ENCODE measurements around the gene ANO10. TPM values are rescaled to one million over a fixed set of nuclear protein-coding genes. Genes with fewer than 3 reads are reported as not detected.
"Not testable (repeated sequence)": the region's sequence is repeated elsewhere in the genome, so short reads cannot be mapped to it uniquely, and the experiment has no call there.

Gene ANO10
- total RNA-seq, 1 donor from 2014 or later, result 32.0 TPM

- no peak overlapping the region for H3K27ac Mint-ChIP-seq (ENCODE audit: unreplicated experiment)
- H3K4me1 Mint-ChIP-seq, result no peaks in the 10 kb centered on the region
- H3K27me3 Mint-ChIP-seq (ENCODE audit: low read depth), result no peaks in the 10 kb centered on the region
- peaks cover 22% of the 10 kb centered on the region for H3K36me3 Mint-ChIP-seq (ENCODE audit: low read depth)
- no peak for TF ChIP-seq CTCF (conservative IDR thresholded peaks at IDR 0.05)
- H3K9me3 Mint-ChIP-seq, result peaks cover 7% of the 10 kb centered on the region
- H3K4me3 Mint-ChIP-seq, result no peak overlapping the region
- DNase-seq (ENCODE audit: low read depth, low spot score), result no peak
Measured at GRCh38 chr3:43559961-43560360, 61.9 kb downstream of the ANO10 start.

GRCh38 chr3:43558171-43558570 lies 63.6 kb downstream of the ANO10 start:
- Mint-ChIP-seq H3K4me1 (no peaks in the 10 kb centered on the region), H3K36me3 (ENCODE audit: low read depth) (peaks cover 21% of the 10 kb centered on the region), H3K4me3 (no peak overlapping the region), H3K27me3 (ENCODE audit: low read depth) (no peaks in the 10 kb centered on the region), H3K9me3 (peaks cover 4% of the 10 kb centered on the region), H3K27ac (ENCODE audit: unreplicated experiment) (no peak overlapping the region)
- DNase-seq (ENCODE audit: low read depth, low spot score), result no peak
- TF ChIP-seq CTCF (conservative IDR thresholded peaks at IDR 0.05), result no peak

- Mint-ChIP-seq H3K27ac (ENCODE audit: unreplicated experiment) (no peak overlapping the region), H3K9me3 (peaks cover 3% of the 10 kb centered on the region), H3K36me3 (ENCODE audit: low read depth) (peaks cover 18% of the 10 kb centered on the region), H3K4me3 (no peak overlapping the region), H3K27me3 (ENCODE audit: low read depth) (no peaks in the 10 kb centered on the region), H3K4me1 (no peaks in the 10 kb centered on the region)
- DNase-seq (ENCODE audit: low read depth, low spot score), result no peak
- TF ChIP-seq CTCF (conservative IDR thresholded peaks at IDR 0.05), result no peak
Measured at GRCh38 chr3:43549626-43550290, 72.1 kb downstream of the ANO10 start.

- not testable (repeated sequence) for DNase-seq (ENCODE audit: low read depth, low spot score); H3K27ac Mint-ChIP-seq (ENCODE audit: unreplicated experiment); H3K36me3 Mint-ChIP-seq (ENCODE audit: low read depth); H3K4me3 Mint-ChIP-seq; H3K4me1 Mint-ChIP-seq; H3K27me3 Mint-ChIP-seq (ENCODE audit: low read depth); H3K9me3 Mint-ChIP-seq
- TF ChIP-seq CTCF (conservative IDR thresholded peaks at IDR 0.05), result peak; percentile 77
Measured at GRCh38 chr3:43544277-43544676, 77.5 kb downstream of the ANO10 start.

- no peak for TF ChIP-seq CTCF (conservative IDR thresholded peaks at IDR 0.05)
- no peak overlapping the region for H3K4me3 Mint-ChIP-seq
- no peak for DNase-seq (ENCODE audit: low read depth, low spot score)
- H3K9me3 Mint-ChIP-seq, result no peaks in the 10 kb centered on the region
- H3K27ac Mint-ChIP-seq (ENCODE audit: unreplicated experiment), result no peak overlapping the region
- H3K4me1 Mint-ChIP-seq, result no peaks in the 10 kb centered on the region
- no peaks in the 10 kb centered on the region for H3K27me3 Mint-ChIP-seq (ENCODE audit: low read depth)
- H3K36me3 Mint-ChIP-seq (ENCODE audit: low read depth), result no peaks in the 10 kb centered on the region
Measured at GRCh38 chr3:43542328-43543043, 79.3 kb downstream of the ANO10 start.
